Esophagus muscularis mucosa (tissue), 4 donors: Measurements from ENCODE around the gene RSU1. TPM values are rescaled to one million over a fixed set of nuclear protein-coding genes. Genes with fewer than 3 reads are reported as not detected.

Experiments used
- DNase-seq: peaks from one replicate; pipeline ENCODE4 v3.0.0-alpha.2; 2017; ENCODE audit errors: extremely low spot score
- H3K27ac ChIP-seq, 4 donors: fragments of 200-600 bp; sonication (generic); replicated peaks in 1 of 4; 1 replicate in 3 of 4; 2 replicates in 1 of 4; pipeline ENCODE4 v1.5.1; 2016 to 2019; ENCODE audit warnings: mild to moderate bottlenecking in 1 of 4
- H3K27me3 ChIP-seq, 4 donors: fragments of 200-600 bp; sonication (generic); one replicate each; pipeline versions ENCODE4 v1.5.1 to v1.6.0; 2016 to 2019
- H3K36me3 ChIP-seq, 4 donors: fragments of 200-600 bp; sonication (generic); one replicate each; pipeline ENCODE4 v1.5.1; 2016 to 2019
- H3K4me1 ChIP-seq, 4 donors: fragments of 200-600 bp; sonication (generic); one replicate each; pipeline ENCODE4 v1.5.1; 2016 to 2019
- H3K4me3 ChIP-seq, 4 donors: fragments of 200-600 bp; sonication (generic); 1 replicate in 2 of 4; 2 replicates in 2 of 4; pipeline ENCODE4 v1.5.1; 2016 to 2019; ENCODE audit warnings: mild to moderate bottlenecking in 4 of 4, moderate library complexity in 1 of 4
- H3K9me3 ChIP-seq, 4 donors: fragments of 200-600 bp; sonication (generic); 1 replicate in 3 of 4; 2 replicates in 1 of 4; pipeline ENCODE4 v1.5.1; 2016 to 2019
- CTCF ChIP-seq, 3 experiments: fragments of 200-600 bp in 2 of 3; fragments of 450-650 bp in 1 of 3; sonication (generic) in 2 of 3; IDR thresholded peaks; one replicate each; pipeline ENCODE4 v1.5.1; 2017 to 2019; ENCODE audit warnings: antibody characterized with exemption in 3 of 3, mild to moderate bottlenecking in 2 of 3, moderate library complexity in 1 of 3
- EP300 ChIP-seq: sonication (generic); formaldehyde crosslinking; IDR thresholded peaks from one replicate; pipeline ENCODE4 v1.6.1; 2017; ENCODE audit warnings: antibody characterized with exemption
- POLR2A ChIP-seq: fragments of 450-650 bp; IDR thresholded peaks from one replicate; pipeline ENCODE4 v1.6.1; 2017; ENCODE audit warnings: antibody characterized with exemption, moderate library complexity, mild to moderate bottlenecking, low read depth
- POLR2AphosphoS5 ChIP-seq, 2 donors: sonication (generic); formaldehyde crosslinking; IDR thresholded peaks; one replicate each; pipeline ENCODE4 v1.6.1; 2017; ENCODE audit warnings: antibody characterized with exemption in 2 of 2
- WGBS: methylation state at CpG from one replicate; pipeline ENCODE4 v1.1.5; 2018; 5-methylcytosine and 5-hydroxymethylcytosine counted together
- intact Hi-C: fragments of 100-400 bp; cut with DNase I; formaldehyde crosslinking; loops from one replicate; pipeline ENCODE4 v1.15.1; 2023
- total RNA-seq, 4 donors: library from RNA; depleted of rRNA; stranded (reverse); fragments of >200 nt; gene quantifications; one replicate each; pipeline versions ENCODE4 v1.1.0 to v1.2.1, GENCODE V29; 2016

Gene RSU1
- total RNA-seq, 4 donors from 2014 or later, result 56.9 to 146 (median 90.7) TPM

GRCh38 chr10:16663444-16663843 is 153.8 kb downstream of the RSU1 start:
- no peaks in the 10 kb centered on the region for H3K9me3 ChIP-seq
- no peak for DNase-seq
- intact Hi-C loops, result no loop called here
- no peak overlapping the region for H3K4me3 ChIP-seq
- 92% methylated on average over 7 of the region's 7 CpGs for WGBS
- H3K27me3 ChIP-seq, result no peaks in the 10 kb centered on the region
- no peaks in the 10 kb centered on the region for H3K4me1 ChIP-seq
- TF ChIP-seq CTCF (IDR thresholded peaks at IDR 0.05) (no peak), POLR2A (no peak), POLR2AphosphoS5 (IDR thresholded peaks at IDR 0.05) (no peak), EP300 (no peak)
- no peak overlapping the region for H3K27ac ChIP-seq
- H3K36me3 ChIP-seq, result no peaks in the 10 kb centered on the region

- intact Hi-C loops, result no loop called here
- no peak for TF ChIP-seq CTCF (IDR thresholded peaks at IDR 0.05)
- TF ChIP-seq POLR2A, result no peak
- no peak for TF ChIP-seq EP300
- no peak for TF ChIP-seq POLR2AphosphoS5 (IDR thresholded peaks at IDR 0.05)
- H3K27ac ChIP-seq, result no peak overlapping the region
- no peaks in the 10 kb centered on the region for H3K36me3 ChIP-seq
- no peak for DNase-seq
- WGBS, result 89% methylated on average over 7 of the region's 7 CpGs
- no peak overlapping the region for H3K4me3 ChIP-seq
- no peaks in the 10 kb centered on the region for H3K27me3 ChIP-seq
- no peaks in the 10 kb centered on the region for H3K4me1 ChIP-seq
- H3K9me3 ChIP-seq, result no peaks in the 10 kb centered on the region
These were observed 154.3 kb downstream of the RSU1 start for GRCh38 chr10:16662923-16663322.

GRCh38 chr10:16656895-16657294 is 160.3 kb downstream of the RSU1 start:
- no peaks in the 10 kb centered on the region for H3K36me3 ChIP-seq
- no peak overlapping the region for H3K27ac ChIP-seq
- H3K27me3 ChIP-seq, result no peaks in the 10 kb centered on the region
- TF ChIP-seq POLR2A (no peak), POLR2AphosphoS5 (IDR thresholded peaks at IDR 0.05) (no peak), CTCF (IDR thresholded peaks at IDR 0.05) (no peak), EP300 (no peak)
- no peaks in the 10 kb centered on the region for H3K4me1 ChIP-seq
- DNase-seq, result no peak
- WGBS, result 77% methylated on average over 3 of the region's 3 CpGs
- no peaks in the 10 kb centered on the region for H3K9me3 ChIP-seq
- intact Hi-C loops, result no loop called here
- no peak overlapping the region for H3K4me3 ChIP-seq

GRCh38 chr10:16653224-16653623 is 164.0 kb downstream of the RSU1 start:
- intact Hi-C loops, result no loop called here
- Histone ChIP-seq H3K27ac (no peak overlapping the region), H3K27me3 (no peaks in the 10 kb centered on the region), H3K4me3 (no peak overlapping the region), H3K4me1 (peaks cover 0 to 11% (median 9%) of the 10 kb centered on the region in 4 donors), H3K9me3 (no peaks in the 10 kb centered on the region), H3K36me3 (no peaks in the 10 kb centered on the region)
- TF ChIP-seq EP300 (no peak), CTCF (IDR thresholded peaks at IDR 0.05) (no peak)
- DNase-seq, result no peak
- 82% methylated on average over 4 of the region's 4 CpGs for WGBS

- 90% methylated on average over 5 of the region's 5 CpGs for WGBS
- intact Hi-C loops, result no loop called here
- DNase-seq, result no peak
- Histone ChIP-seq H3K27me3 (no peaks in the 10 kb centered on the region), H3K36me3 (no peaks in the 10 kb centered on the region), H3K27ac (no peak overlapping the region), H3K4me3 (no peak overlapping the region), H3K9me3 (no peaks in the 10 kb centered on the region), H3K4me1 (peaks cover 0 to 11% (median 9%) of the 10 kb centered on the region in 4 donors)
- TF ChIP-seq EP300, result no peak
- TF ChIP-seq POLR2A, result no peak
- TF ChIP-seq POLR2AphosphoS5 (IDR thresholded peaks at IDR 0.05), result no peak
- TF ChIP-seq CTCF (IDR thresholded peaks at IDR 0.05), result no peak
These were observed 165.1 kb downstream of the RSU1 start for GRCh38 chr10:16652154-16652553.
